Ishikawa (cell line): ENCODE measurements around the gene BPHL.

Experiments
- EP300 ChIP-seq: IDR thresholded peaks from 2 replicates; pipeline ENCODE4 v1.6.1; 2012; ENCODE audit warnings: borderline replicate concordance
- TF ChIP-seq, protein P1 (sequence below): IDR thresholded peaks from 2 replicates; pipeline ENCODE4 v1.6.1; 2012

DNA sequence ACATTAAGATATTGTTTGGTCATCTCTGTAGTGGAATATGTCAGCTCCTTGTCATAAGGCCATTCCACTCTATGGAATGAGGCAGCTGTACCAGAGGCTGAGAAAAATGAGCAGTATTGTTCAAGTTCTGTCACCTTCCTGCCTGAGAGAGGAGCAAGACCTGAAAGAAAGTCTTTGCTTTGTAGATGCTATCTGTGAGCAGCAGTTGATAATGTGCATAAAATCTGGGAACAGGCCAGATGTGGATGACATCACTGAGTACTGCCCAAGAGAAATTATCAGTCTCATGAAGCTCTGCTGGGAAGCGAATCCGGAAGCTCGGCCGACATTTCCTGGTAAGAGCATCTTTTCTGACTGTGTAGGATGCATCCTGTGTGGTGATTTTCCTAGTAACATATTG, 33.4 kb upstream of the BPHL start:
- TF ChIP-seq, protein P1, sequence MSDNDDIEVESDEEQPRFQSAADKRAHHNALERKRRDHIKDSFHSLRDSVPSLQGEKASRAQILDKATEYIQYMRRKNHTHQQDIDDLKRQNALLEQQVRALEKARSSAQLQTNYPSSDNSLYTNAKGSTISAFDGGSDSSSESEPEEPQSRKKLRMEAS: no peak
- no peak for TF ChIP-seq EP300
